ENCODE data around the gene FSTL5.

DNA sequence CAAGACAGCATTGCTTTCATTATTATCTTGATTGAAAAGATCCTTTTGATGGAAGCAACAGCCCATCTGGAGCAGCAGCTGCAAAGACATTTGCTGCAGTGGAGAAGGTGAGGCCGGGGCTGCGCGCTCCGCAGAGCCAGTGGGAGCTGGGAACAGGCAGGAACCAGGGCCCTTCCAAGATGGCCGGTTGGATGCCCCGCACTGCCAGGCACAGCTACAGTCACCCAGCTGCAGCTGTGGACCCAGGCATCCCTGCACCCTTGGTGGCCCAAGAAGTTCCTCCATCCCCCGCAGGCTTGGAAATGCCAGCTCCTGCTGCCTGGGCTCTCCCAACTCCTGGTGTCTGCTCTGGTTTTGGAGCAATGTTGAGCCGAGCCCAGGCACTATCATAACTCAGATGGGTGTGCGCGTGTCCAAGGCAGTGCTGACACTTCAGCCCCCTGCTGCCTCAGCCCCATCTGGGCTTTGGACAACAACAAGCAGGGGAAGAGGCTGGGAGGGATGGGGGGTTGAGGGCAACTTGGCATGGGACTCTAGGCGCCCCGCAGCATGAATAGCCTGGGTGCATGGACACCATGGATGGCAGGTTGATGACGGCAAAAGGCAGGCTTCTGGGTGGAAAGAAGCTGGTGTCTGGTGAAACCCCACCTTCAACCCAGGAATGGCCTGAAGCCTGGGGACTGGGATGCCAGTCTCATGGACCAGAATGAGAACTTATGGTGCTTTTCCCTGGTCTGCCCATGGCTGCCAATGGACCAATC, 371.8 kb downstream of the FSTL5 start:
- no peak for TF ChIP-seq POLR2AphosphoS5 (IDR thresholded peaks at IDR 0.05; ENCODE audit: low read depth, low read length)
- TF ChIP-seq SIN3A (IDR thresholded peaks at IDR 0.05; ENCODE audit: borderline replicate concordance, insufficient read depth, low read length), result no peak
